RWPE1 (cell line): ENCODE data around the gene TCF4.
A peak's percentile ranks its signal among the peaks of the same experiment; 100 is the strongest.

Experiments used
- CTCF ChIA-PET: fragments of 350-600 bp; sonication (Branson Sonifier 250); formaldehyde crosslinking; extraction: SDS; loops from one replicate; lab custom pipeline; 2021; lab: Yijun Ruan, JAX
- POLR2A ChIA-PET: fragments of 400-600 bp; formaldehyde crosslinking; extraction: SDS; loops from one replicate; lab custom pipeline; 2020; ENCODE audit warnings: antibody characterized with exemption; ENCODE audit not compliant: low non-redundant PET; lab: Yijun Ruan, JAX
- DNase-seq: peaks from one replicate; pipeline ENCODE4 v3.0.0; 2012; ENCODE audit warnings: low spot score
- H3K27ac ChIP-seq: fragments of 450-650 bp; 2 replicates; pipeline ENCODE4 v1.5.1; 2017
- CTCF ChIP-seq: fragments of 450-650 bp; conservative IDR thresholded peaks from 2 replicates; pipeline ENCODE4 v1.5.1; 2017; ENCODE audit warnings: low read depth, mild to moderate bottlenecking

The TCF4 gene

GRCh38 chr18:55386545-55386944 is 201.4 kb downstream of the TCF4 start:
- ChIA-PET CTCF (no interaction called here), POLR2A (no interaction called here)
- no peak for DNase-seq
- no peak for TF ChIP-seq CTCF
- H3K27ac ChIP-seq = no peak overlapping the region

GRCh38 chr18:55385770-55386169 is 202.2 kb downstream of the TCF4 start:
- DNase-seq = no peak
- CTCF ChIA-PET = no interaction called here
- H3K27ac ChIP-seq = no peak overlapping the region
- no peak for TF ChIP-seq CTCF
- POLR2A ChIA-PET = no interaction called here

DNA sequence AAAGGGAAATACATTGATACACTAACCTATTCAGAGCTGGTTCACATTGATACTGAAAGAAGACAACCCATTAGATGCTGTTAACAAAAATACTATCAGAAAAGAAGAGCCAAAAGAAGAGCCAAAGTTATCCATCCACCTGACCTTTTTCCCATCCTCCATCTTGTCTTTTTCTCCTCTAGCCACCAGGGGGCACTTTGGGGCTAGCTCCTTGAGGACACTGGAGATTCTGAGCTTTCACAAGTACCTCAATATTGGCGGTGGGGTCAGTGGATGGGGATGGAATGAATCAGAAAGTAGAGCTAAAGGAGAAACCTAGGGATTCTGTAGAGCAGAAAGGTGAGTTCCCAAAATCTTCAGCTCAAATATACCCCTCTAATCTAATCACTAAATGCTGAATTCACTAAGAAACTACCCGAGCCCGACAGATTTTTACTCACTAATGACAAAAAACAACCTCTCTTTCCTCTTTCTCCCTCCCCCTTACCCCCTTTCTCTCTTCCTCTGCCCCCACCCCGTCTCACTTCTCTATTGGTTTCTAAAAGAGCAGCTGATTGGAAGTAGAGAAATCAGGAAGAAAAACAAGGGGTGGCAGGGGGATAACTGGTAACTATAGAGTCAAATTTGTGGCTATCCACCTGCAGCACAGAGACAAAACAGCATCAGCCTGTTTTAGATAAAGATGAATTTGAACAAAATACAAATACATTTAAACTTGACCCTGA is 203.3 kb downstream of the TCF4 start:
- ChIA-PET POLR2A (no interaction called here), CTCF (interaction anchor here (0.6 kb wide), 3 partner anchors 114 to 1032 kb away, joined by 3 to 4 read pairs (median 3); no protein-coding TSS in a partner anchor)
- no peak for DNase-seq
- peak; percentile 27; the same call in 1 of the 2 replicates for TF ChIP-seq CTCF
- no peak overlapping the region for H3K27ac ChIP-seq

GRCh38 chr18:55384115-55384514 is 203.9 kb downstream of the TCF4 start:
- TF ChIP-seq CTCF = no peak
- ChIA-PET CTCF (no interaction called here), POLR2A (no interaction called here)
- no peak for DNase-seq
- no peak overlapping the region for H3K27ac ChIP-seq

- CTCF ChIA-PET = interaction anchor here (0.7 to 0.9 kb wide), 2 partner anchors 638 to 1194 kb away, joined by 3 to 4 read pairs; no protein-coding TSS in a partner anchor
- TF ChIP-seq CTCF = no peak
- no peak for DNase-seq
- POLR2A ChIA-PET = no interaction called here
- H3K27ac ChIP-seq = no peak overlapping the region
These were observed 205.7 kb downstream of the TCF4 start for GRCh38 chr18:55382277-55382805.

DNA sequence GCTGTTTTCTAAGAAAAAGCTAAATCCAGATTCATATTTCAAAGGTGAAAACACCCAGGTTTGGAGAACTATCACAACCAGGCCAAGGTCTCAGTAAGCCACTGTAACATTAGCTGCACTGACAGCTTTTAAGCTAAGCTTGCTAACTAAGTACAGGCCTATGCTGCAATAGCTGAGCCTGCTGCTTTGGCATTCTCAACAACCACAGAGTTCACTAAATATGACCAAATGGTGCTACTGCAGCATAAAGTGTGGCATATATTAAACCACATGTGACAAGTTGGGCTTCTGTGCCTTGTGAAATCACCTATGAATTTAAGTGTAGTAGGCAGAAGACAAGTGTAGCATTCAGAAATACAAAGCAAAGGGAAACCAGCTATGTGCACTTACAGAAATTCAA is 206.7 kb downstream of the TCF4 start:
- CTCF ChIA-PET = no interaction called here
- H3K27ac ChIP-seq = no peak overlapping the region
- POLR2A ChIA-PET = no interaction called here
- no peak for TF ChIP-seq CTCF
- no peak for DNase-seq
